Esophagus muscularis mucosa (tissue), 4 donors: Measurements from ENCODE around the gene TRIM37.

Source experiments
- EP300 ChIP-seq: sonication (generic); formaldehyde crosslinking; IDR thresholded peaks from one replicate; pipeline ENCODE4 v1.6.1; 2017; ENCODE audit warnings: antibody characterized with exemption
- POLR2AphosphoS5 ChIP-seq, 2 donors: sonication (generic); formaldehyde crosslinking; IDR thresholded peaks; one replicate each; pipeline ENCODE4 v1.6.1; 2017; ENCODE audit warnings: antibody characterized with exemption in 2 of 2
- TF ChIP-seq, protein P1 (sequence below), 3 experiments: fragments of 200-600 bp in 2 of 3; fragments of 450-650 bp in 1 of 3; sonication (generic) in 2 of 3; IDR thresholded peaks; one replicate each; pipeline ENCODE4 v1.5.1; 2017 to 2019; ENCODE audit warnings: antibody characterized with exemption in 3 of 3, mild to moderate bottlenecking in 2 of 3, moderate library complexity in 1 of 3

- TF ChIP-seq, protein P1, sequence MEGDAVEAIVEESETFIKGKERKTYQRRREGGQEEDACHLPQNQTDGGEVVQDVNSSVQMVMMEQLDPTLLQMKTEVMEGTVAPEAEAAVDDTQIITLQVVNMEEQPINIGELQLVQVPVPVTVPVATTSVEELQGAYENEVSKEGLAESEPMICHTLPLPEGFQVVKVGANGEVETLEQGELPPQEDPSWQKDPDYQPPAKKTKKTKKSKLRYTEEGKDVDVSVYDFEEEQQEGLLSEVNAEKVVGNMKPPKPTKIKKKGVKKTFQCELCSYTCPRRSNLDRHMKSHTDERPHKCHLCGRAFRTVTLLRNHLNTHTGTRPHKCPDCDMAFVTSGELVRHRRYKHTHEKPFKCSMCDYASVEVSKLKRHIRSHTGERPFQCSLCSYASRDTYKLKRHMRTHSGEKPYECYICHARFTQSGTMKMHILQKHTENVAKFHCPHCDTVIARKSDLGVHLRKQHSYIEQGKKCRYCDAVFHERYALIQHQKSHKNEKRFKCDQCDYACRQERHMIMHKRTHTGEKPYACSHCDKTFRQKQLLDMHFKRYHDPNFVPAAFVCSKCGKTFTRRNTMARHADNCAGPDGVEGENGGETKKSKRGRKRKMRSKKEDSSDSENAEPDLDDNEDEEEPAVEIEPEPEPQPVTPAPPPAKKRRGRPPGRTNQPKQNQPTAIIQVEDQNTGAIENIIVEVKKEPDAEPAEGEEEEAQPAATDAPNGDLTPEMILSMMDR (IDR thresholded peaks at IDR 0.05), result no peak
- no peak for TF ChIP-seq EP300
- TF ChIP-seq POLR2AphosphoS5 (IDR thresholded peaks at IDR 0.05), result no peak
Measured at GRCh38 chr17:59154292-59154720, 47.6 kb upstream of the TRIM37 start.
